Muscle layer of duodenum (tissue), 2 donors: ENCODE results near the gene IFNA16.
"Not testable (repeated sequence)": the region's sequence is repeated elsewhere in the genome, so short reads cannot be mapped to it uniquely, and the experiment has no call there.

Experiments used
- H3K27ac ChIP-seq: one replicate; pipeline ENCODE4 v1.7.0; 2013; ENCODE audit warnings: mild to moderate bottlenecking, low read length
- H3K27me3 ChIP-seq: one replicate; pipeline ENCODE4 v1.7.0; 2013; ENCODE audit warnings: low read depth, mild to moderate bottlenecking, control low read depth, low read length
- H3K36me3 ChIP-seq, 2 donors: one replicate each; pipeline ENCODE4 v1.7.0; 2013; ENCODE audit warnings: low read length in 2 of 2, control low read depth in 1 of 2, mild to moderate bottlenecking in 1 of 2; ENCODE audit not compliant: insufficient read depth in 2 of 2, control insufficient read depth in 1 of 2
- H3K4me1 ChIP-seq, 2 donors: one replicate each; pipeline ENCODE4 v1.7.0; 2013; ENCODE audit warnings: low read length in 2 of 2, mild to moderate bottlenecking in 2 of 2, control low read depth in 1 of 2, moderate library complexity in 1 of 2; ENCODE audit not compliant: insufficient read depth in 2 of 2, control insufficient read depth in 1 of 2
- H3K4me3 ChIP-seq, 2 donors: one replicate each; pipeline ENCODE4 v1.7.0; 2013; ENCODE audit warnings: low read length in 2 of 2, low read depth in 1 of 2, mild to moderate bottlenecking in 1 of 2
- H3K9me3 ChIP-seq, 2 donors: one replicate each; pipeline ENCODE4 v1.7.0; 2013; ENCODE audit warnings: low read length in 2 of 2, control low read depth in 1 of 2, mild to moderate bottlenecking in 1 of 2; ENCODE audit not compliant: control insufficient read depth in 1 of 2
- donor health status: healthy.

Gene IFNA16

GRCh38 chr9:21217211-21217610 is at the start of gene IFNA16:
IFNA16 (minus strand) TSS chr9:21217311; CDS start chr9:21217305, 6 bp downstream.
- not testable (repeated sequence) for H3K4me3 ChIP-seq, H3K27me3 ChIP-seq, H3K36me3 ChIP-seq, H3K27ac ChIP-seq, H3K9me3 ChIP-seq, H3K4me1 ChIP-seq

DNA sequence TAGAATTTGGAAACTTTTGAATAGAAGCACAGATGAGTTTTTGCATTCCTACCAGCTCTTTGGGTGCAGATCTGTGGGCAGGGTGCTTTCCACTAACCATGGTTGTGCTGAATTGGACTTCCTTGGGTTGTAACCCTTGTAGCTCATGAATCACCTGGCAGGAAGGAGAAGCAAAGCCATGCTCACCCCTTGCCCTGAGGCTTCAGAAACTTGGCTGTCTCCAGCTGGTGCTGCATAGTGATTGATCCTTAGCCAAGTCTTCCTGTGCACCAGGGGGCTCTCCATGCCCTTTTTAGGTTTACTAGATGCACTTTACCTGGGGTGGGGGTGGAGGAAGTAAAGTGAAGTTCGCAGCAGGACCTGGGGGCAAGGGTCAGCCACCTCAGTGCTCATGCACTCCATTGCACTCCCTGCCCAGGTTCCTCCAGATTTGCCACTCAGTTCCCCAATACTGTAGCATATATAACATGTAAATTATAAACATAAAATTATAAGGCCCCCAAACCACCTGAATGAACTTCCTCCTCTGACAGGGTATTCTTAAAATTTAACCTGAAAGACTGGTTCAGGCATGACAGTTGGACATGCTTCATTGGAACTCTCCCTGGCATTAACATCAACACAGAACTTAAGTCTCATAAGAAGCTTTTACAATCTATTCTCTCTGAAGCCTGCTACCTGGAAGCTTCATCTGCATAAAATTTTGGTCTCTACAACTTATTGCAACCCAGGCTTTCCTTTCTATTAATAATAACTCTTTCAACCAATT is 48.5 kb upstream of the IFNA16 start:
- no peaks in the 10 kb centered on the region for H3K36me3 ChIP-seq
- no peak overlapping the region for H3K4me3 ChIP-seq
- no peaks in the 10 kb centered on the region for H3K27me3 ChIP-seq
- peaks cover 0 to 2% of the 10 kb centered on the region in 2 donors for H3K9me3 ChIP-seq
- no peaks in the 10 kb centered on the region for H3K4me1 ChIP-seq
- no peak overlapping the region for H3K27ac ChIP-seq

DNA sequence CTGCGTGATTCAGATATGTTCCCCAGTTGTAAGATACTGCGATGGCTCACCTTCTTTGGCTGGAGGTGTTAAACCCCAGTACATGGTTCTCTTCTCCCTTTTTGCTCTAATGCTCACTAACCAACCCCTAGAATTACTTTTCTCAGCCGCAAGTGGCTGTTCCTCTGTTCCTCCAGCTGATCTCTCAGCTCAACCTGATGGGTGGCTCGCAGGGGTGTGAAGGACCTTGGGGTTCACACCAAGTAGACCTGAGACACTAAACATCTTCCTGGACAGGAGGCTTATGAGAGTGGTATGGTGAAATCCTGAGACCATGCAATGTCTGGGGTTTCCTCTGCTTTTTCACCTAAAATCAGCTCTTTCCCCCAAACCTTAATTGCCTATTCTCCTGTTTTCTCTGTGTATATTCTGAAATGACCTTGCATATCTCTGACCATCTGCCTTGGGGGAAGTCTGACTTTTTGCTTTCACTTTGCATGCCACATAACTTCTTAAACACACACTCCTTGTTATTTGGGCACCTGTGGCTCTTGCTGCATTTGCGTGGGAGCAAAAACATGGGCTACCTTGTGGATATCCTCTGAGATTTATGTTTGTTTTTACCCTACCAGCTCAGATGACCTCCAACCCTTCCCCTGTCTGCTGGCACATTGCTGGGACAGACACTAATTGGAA is 38.6 kb upstream of the IFNA16 start:
- no peak overlapping the region for H3K27ac ChIP-seq
- H3K36me3 ChIP-seq = no peaks in the 10 kb centered on the region
- no peaks in the 10 kb centered on the region for H3K9me3 ChIP-seq
- no peak overlapping the region for H3K4me3 ChIP-seq
- H3K4me1 ChIP-seq = peaks cover 0 to 3% of the 10 kb centered on the region in 2 donors
- no peaks in the 10 kb centered on the region for H3K27me3 ChIP-seq

DNA sequence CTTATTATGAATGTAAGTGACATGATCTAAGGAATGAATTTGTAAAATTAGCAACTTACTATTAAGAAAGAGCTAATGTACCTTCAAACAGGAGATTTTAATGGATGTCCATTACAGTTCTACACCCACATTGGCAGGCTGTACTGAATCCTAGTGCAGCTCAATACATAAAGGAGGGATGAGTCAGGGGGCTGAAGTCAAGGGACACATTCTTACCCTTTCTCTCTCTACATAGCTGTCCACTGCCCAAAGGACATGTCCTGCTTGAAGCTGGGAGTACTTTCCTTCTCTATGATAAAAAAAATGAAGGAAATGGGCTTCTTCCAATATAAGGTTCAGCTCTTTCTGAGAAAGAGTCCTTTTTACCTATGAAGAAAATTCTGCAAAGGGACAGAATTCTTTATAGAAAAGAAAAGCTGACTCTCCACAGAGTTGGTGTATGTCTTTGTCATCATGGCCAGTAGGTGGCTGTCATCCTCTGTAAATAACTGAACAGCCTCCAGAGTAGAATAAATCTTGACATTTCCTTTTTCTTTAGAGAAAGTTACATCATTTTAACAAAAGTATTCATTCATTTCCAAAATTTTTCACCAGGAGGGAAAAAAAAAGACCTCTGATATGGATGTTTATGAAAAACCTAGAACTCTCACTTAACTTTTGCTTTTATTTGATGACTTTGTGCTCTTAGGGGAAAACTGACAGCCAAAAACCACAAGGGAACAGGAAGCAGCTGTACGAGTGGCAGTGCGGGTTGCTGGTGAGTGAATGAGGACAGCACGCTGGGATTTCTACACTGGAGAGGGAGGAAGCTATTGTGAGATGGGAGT is 35.8 kb upstream of the IFNA16 start:
- H3K4me1 ChIP-seq = peaks cover 0 to 3% of the 10 kb centered on the region in 2 donors
- H3K27ac ChIP-seq = no peak overlapping the region
- H3K27me3 ChIP-seq = no peaks in the 10 kb centered on the region
- no peaks in the 10 kb centered on the region for H3K36me3 ChIP-seq
- H3K4me3 ChIP-seq = no peak overlapping the region
- H3K9me3 ChIP-seq = no peaks in the 10 kb centered on the region

DNA sequence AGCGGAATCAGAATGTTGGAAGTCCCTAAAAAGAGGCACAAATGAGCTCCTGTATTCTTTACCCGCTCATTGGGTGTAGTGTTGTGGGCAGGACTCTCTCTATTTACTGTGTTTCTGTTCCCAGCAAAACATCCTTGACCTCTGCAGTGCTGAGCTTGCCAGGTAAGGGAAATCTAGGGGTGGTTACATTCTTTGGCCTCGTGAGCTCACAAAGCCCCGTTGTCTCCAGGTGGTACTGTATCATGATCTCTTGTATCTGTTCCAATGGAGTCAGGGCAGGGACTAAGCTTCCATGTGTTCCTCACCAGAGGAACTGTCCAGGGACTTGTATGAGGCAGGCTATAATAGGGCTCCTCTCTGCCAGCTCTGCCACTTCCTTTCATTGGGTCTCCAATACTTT is 34.5 kb upstream of the IFNA16 start:
- H3K27me3 ChIP-seq = no peaks in the 10 kb centered on the region
- no peak overlapping the region for H3K27ac ChIP-seq
- H3K4me1 ChIP-seq = peaks cover 0 to 3% of the 10 kb centered on the region in 2 donors
- no peaks in the 10 kb centered on the region for H3K9me3 ChIP-seq
- no peaks in the 10 kb centered on the region for H3K36me3 ChIP-seq
- H3K4me3 ChIP-seq = no peak overlapping the region

GRCh38 chr9:21251190-21251589 is 34.1 kb upstream of the IFNA16 start:
- Histone ChIP-seq H3K4me1 (peaks cover 0 to 3% of the 10 kb centered on the region in 2 donors), H3K27ac (no peak overlapping the region), H3K27me3 (no peaks in the 10 kb centered on the region)

GRCh38 chr9:21244836-21245235 is 27.7 kb upstream of the IFNA16 start:
- H3K9me3 ChIP-seq = no peaks in the 10 kb centered on the region

More at GRCh38 chr9:21251190-21251589, 34.1 kb upstream of the IFNA16 start:
- Histone ChIP-seq H3K9me3 (no peaks in the 10 kb centered on the region), H3K36me3 (no peaks in the 10 kb centered on the region), H3K4me3 (no peak overlapping the region)

GRCh38 chr9:21239911-21240310 is 22.8 kb upstream of the IFNA16 start, which contains the start of gene IFNA14:
IFNA14 (minus strand) TSS chr9:21240005; CDS start chr9:21239935, 70 bp downstream.
- Histone ChIP-seq H3K36me3 (no peaks in the 10 kb centered on the region), H3K27me3 (no peaks in the 10 kb centered on the region), H3K27ac (no peak within 1 kb of the TSS), H3K4me3 (no peak within 1 kb of the TSS), H3K4me1 (no peaks in the 10 kb centered on the region), H3K9me3 (no peaks in the 10 kb centered on the region)

More at GRCh38 chr9:21244836-21245235, 27.7 kb upstream of the IFNA16 start:
- H3K36me3 ChIP-seq = no peaks in the 10 kb centered on the region
- no peaks in the 10 kb centered on the region for H3K27me3 ChIP-seq
- no peak overlapping the region for H3K27ac ChIP-seq
- no peaks in the 10 kb centered on the region for H3K4me1 ChIP-seq
- H3K4me3 ChIP-seq = no peak overlapping the region

DNA sequence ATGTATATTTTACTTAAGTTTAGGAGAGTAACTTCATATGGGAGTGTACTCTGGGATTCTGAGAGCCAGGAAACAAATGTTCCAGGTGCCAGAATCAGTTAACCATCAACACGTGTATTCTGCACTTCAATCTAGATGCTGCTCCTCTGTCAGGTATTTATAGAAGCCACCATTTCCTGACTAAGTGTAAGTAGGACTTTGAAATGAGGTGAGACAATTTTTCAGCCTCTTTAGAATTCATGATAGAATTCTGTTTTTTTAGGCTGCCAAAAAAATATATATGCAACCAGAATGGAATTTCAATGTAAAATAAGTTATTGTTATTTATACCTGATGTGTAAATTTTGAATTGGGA is 19.2 kb upstream of the IFNA16 start:
- H3K4me3 ChIP-seq, H3K27me3 ChIP-seq: not testable (repeated sequence)

GRCh38 chr9:21235468-21236359 is 18.6 kb upstream of the IFNA16 start:
- not testable (repeated sequence) for H3K4me3 ChIP-seq, H3K36me3 ChIP-seq, H3K27ac ChIP-seq, H3K4me1 ChIP-seq, H3K27me3 ChIP-seq, H3K9me3 ChIP-seq

More for the DNA sequence above, 19.2 kb upstream of the IFNA16 start:
- H3K36me3 ChIP-seq, H3K4me1 ChIP-seq, H3K9me3 ChIP-seq, H3K27ac ChIP-seq: not testable (repeated sequence)
